Activated CD4-positive, alpha-beta T cell treated with anti-CD3 and anti-CD28 coated beads for 36 hours (primary cell): ENCODE measurements around the gene ZNF512B. TPM values are rescaled to one million over a fixed set of nuclear protein-coding genes. Genes with fewer than 3 reads are reported as not detected.

ENCODE experiments used
- ATAC-seq: fragments of 200-7000 bp; cut with Tn5 transposase; one replicate; pipeline ENCODE4 v1.10.0; 2021; ENCODE audit warnings: mild to moderate bottlenecking, moderate library complexity
- CTCF ChIA-PET: fragments of 350-600 bp; sonication (Branson Sonifier 250); formaldehyde crosslinking; loops from one replicate; lab custom pipeline; 2021; ENCODE audit warnings: antibody characterized with exemption; lab: Charles Lee
- POLR2A ChIA-PET: fragments of 350-600 bp; sonication (Branson Sonifier 250); formaldehyde crosslinking; loops from one replicate; lab custom pipeline; 2021; ENCODE audit warnings: antibody characterized with exemption, inconsistent platforms; lab: Charles Lee
- DNase-seq: peaks from one replicate; pipeline ENCODE4 v3.0.0-alpha.2; 2020
- H3K27ac Mint-ChIP-seq: one replicate; pipeline ENCODE4 v1.8.0; 2021; ENCODE audit warnings: mixed read lengths
- H3K27me3 Mint-ChIP-seq: one replicate; pipeline ENCODE4 v1.8.0; 2021; ENCODE audit warnings: mixed read lengths
- H3K36me3 Mint-ChIP-seq: one replicate; pipeline ENCODE4 v1.8.0; 2021; ENCODE audit warnings: low read depth, mixed read lengths
- H3K4me1 Mint-ChIP-seq: one replicate; pipeline ENCODE4 v1.8.0; 2021; ENCODE audit warnings: mixed read lengths
- H3K4me3 Mint-ChIP-seq: one replicate; pipeline ENCODE4 v1.8.0; 2021; ENCODE audit warnings: mild to moderate bottlenecking, moderate library complexity, mixed read lengths
- H3K9me3 Mint-ChIP-seq: one replicate; pipeline ENCODE4 v1.8.0; 2021; ENCODE audit warnings: low read depth, mixed read lengths
- intact Hi-C, 2 experiments: fragments of 100-400 bp; cut with DNase I in 1 of 2; cut with micrococcal nuclease in 1 of 2; formaldehyde crosslinking; loops; one replicate each; pipeline versions ENCODE4 v1.14.2 to v1.15.1; 2022 to 2024; cut with DNase I, micrococcal nuclease
- total RNA-seq, 2 experiments: library from RNA; stranded (reverse); gene quantifications; one replicate each; pipeline ENCODE4 v1.2.3, GENCODE V29; 2021

ZNF512B gene
- total RNA-seq, 2 experiments from 2014 or later = 12.6 to 13.1 TPM

- DNase-seq = no peak
- Mint-ChIP-seq H3K4me3 (no peak overlapping the region), H3K36me3 (peaks cover 58% of the 10 kb centered on the region), H3K4me1 (no peaks in the 10 kb centered on the region), H3K27me3 (no peaks in the 10 kb centered on the region), H3K9me3 (no peaks in the 10 kb centered on the region), H3K27ac (no peak overlapping the region)
- intact Hi-C loops = no loop called here
- POLR2A ChIA-PET = no interaction called here
- CTCF ChIA-PET = interaction anchor here (0.6 to 0.8 kb wide), 2 partner anchors 35 to 55 kb away, joined by 3 read pairs; no protein-coding TSS in a partner anchor
- ATAC-seq = no peak
These were observed 31.9 kb upstream of the ZNF512B start for GRCh38 chr20:64001607-64002011.

- Mint-ChIP-seq H3K27me3 (no peaks in the 10 kb centered on the region), H3K27ac (no peak overlapping the region), H3K9me3 (no peaks in the 10 kb centered on the region), H3K4me3 (no peak overlapping the region), H3K36me3 (peaks cover 53% of the 10 kb centered on the region), H3K4me1 (no peaks in the 10 kb centered on the region)
- no peak for ATAC-seq
- CTCF ChIA-PET = no interaction called here
- DNase-seq = no peak
- intact Hi-C loops = no loop called here
- POLR2A ChIA-PET = no interaction called here
These were observed 31.2 kb upstream of the ZNF512B start for GRCh38 chr20:64000906-64001305.

GRCh38 chr20:63982937-63983336, 13.2 kb upstream of the ZNF512B start:
- H3K36me3 Mint-ChIP-seq = peaks cover 32% of the 10 kb centered on the region
- ATAC-seq = no peak

GRCh38 chr20:63980806-63981728, 11.3 kb upstream of the ZNF512B start, which contains the start of gene PRPF6:
TSS of gene PRPF6 (plus strand) at chr20:63981132. CDS start at chr20:63981246, 114 bp downstream.
- DNase-seq = peak; percentile 98
- ATAC-seq = peak; percentile 47
- H3K4me3 Mint-ChIP-seq = peak within 1 kb of the TSS; percentile 97
- no peaks in the 10 kb centered on the region for H3K9me3 Mint-ChIP-seq
- H3K27me3 Mint-ChIP-seq = no peaks in the 10 kb centered on the region
- ChIA-PET CTCF (interaction anchor here (0.7 to 2.5 kb wide), 21 partner anchors 10 to 305 kb away, joined by 3 to 32 read pairs (median 3); partner anchors contain the start of genes DNAJC5, OPRL1, RGS19 and TCEA2), POLR2A (interaction anchor here (0.6 to 1.3 kb wide), 5 partner anchors 13 to 354 kb away, joined by 3 to 6 read pairs (median 4); partner anchors contain the start of genes GMEB2 and UCKL1)
- H3K27ac Mint-ChIP-seq = peak within 1 kb of the TSS; percentile 98
- H3K4me1 Mint-ChIP-seq = peaks cover 59% of the 10 kb centered on the region
- peaks cover 45% of the 10 kb centered on the region for H3K36me3 Mint-ChIP-seq
- intact Hi-C loops = loop anchor here (1.0 to 5.0 kb wide), 17 partner anchors 25 to 461 kb away; partner anchors contain the start of genes TPD52L2 (in 2 of the 2), UCKL1 (in 2 of the 2), ARFRP1 (in 1 of the 2) and GMEB2 (in 1 of the 2)

More at GRCh38 chr20:63982937-63983336, 13.2 kb upstream of the ZNF512B start:
- Mint-ChIP-seq H3K4me3 (peak overlapping the region; percentile 97), H3K9me3 (no peaks in the 10 kb centered on the region), H3K4me1 (peaks cover 40% of the 10 kb centered on the region), H3K27me3 (no peaks in the 10 kb centered on the region), H3K27ac (peak overlapping the region; percentile 16)
- no peak for DNase-seq
- CTCF ChIA-PET = interaction anchor here (0.6 to 1.4 kb wide), 5 partner anchors 17 to 438 kb away, joined by 3 to 4 read pairs (median 3); no protein-coding TSS in a partner anchor
- POLR2A ChIA-PET = interaction anchor here (0.6 to 0.7 kb wide), 3 partner anchors 30 to 464 kb away, joined by 3 to 5 read pairs (median 4); no protein-coding TSS in a partner anchor
- intact Hi-C loops = loop anchor here (5.0 kb wide), 2 partner anchors 74 to 274 kb away; partner anchors contain the start of gene PCMTD2 (in 1 of the 2)

GRCh38 chr20:63980317-63980805, 10.6 kb upstream of the ZNF512B start:
- Mint-ChIP-seq H3K4me3 (peak overlapping the region; percentile 97), H3K36me3 (peaks cover 40% of the 10 kb centered on the region), H3K4me1 (peaks cover 61% of the 10 kb centered on the region), H3K27ac (peak overlapping the region; percentile 98), H3K27me3 (no peaks in the 10 kb centered on the region), H3K9me3 (no peaks in the 10 kb centered on the region)
- intact Hi-C loops = loop anchor here (1.0 to 5.0 kb wide), 10 partner anchors 24 to 442 kb away; partner anchors contain the start of genes UCKL1 (in 2 of the 2), ARFRP1 (in 1 of the 2), GMEB2 (in 1 of the 2) and PCMTD2 (in 1 of the 2)
- ATAC-seq (peak; percentile 47), DNase-seq (peak; percentile 70)
- ChIA-PET POLR2A (interaction anchor here (0.6 to 1.3 kb wide), 5 partner anchors 12 to 353 kb away, joined by 3 to 6 read pairs (median 4); partner anchors contain the start of genes GMEB2 and UCKL1), CTCF (interaction anchor here (0.7 to 2.5 kb wide), 17 partner anchors 11 to 305 kb away, joined by 3 to 32 read pairs (median 4); partner anchors contain the start of genes DNAJC5, OPRL1, RGS19 and TCEA2)

GRCh38 chr20:63979557-63980316, 10.0 kb upstream of the ZNF512B start, which contains the start of gene SAMD10:
TSS of gene SAMD10 (minus strand) at chr20:63979642. CDS start at chr20:63979467, 175 bp downstream.
- peaks cover 63% of the 10 kb centered on the region for H3K4me1 Mint-ChIP-seq
- H3K27me3 Mint-ChIP-seq = no peaks in the 10 kb centered on the region
- intact Hi-C loops = loop anchor here (1.0 to 10.0 kb wide), 13 partner anchors 23 to 765 kb away; partner anchors contain the start of genes UCKL1 (in 2 of the 2), ARFRP1 (in 1 of the 2), GMEB2 (in 1 of the 2) and LIME1 (in 1 of the 2)
- ChIA-PET POLR2A (interaction anchor here (0.6 to 1.3 kb wide), 4 partner anchors 11 to 353 kb away, joined by 3 to 9 read pairs (median 4); partner anchors contain the start of gene GMEB2), CTCF (interaction anchor here (0.5 to 2.5 kb wide), 18 partner anchors 12 to 306 kb away, joined by 3 to 32 read pairs (median 4); partner anchors contain the start of genes DNAJC5, TCEA2, TPD52L2 and UCKL1)
- ATAC-seq (peak; percentile 59), DNase-seq (peak; percentile 96)
- H3K27ac Mint-ChIP-seq = peak within 1 kb of the TSS; percentile 98
- peaks cover 39% of the 10 kb centered on the region for H3K36me3 Mint-ChIP-seq
- H3K9me3 Mint-ChIP-seq = no peaks in the 10 kb centered on the region
- peak within 1 kb of the TSS; percentile 97 for H3K4me3 Mint-ChIP-seq

- intact Hi-C loops = loop anchor here (2.0 to 10.0 kb wide), 3 partner anchors 244 to 764 kb away; partner anchors contain the start of genes LIME1 (in 1 of the 2), SLC2A4RG (in 1 of the 2) and YTHDF1 (in 1 of the 2)
These were observed 9.5 kb upstream of the ZNF512B start for GRCh38 chr20:63979229-63979556.

GRCh38 chr20:63978319-63979228, 8.8 kb upstream of the ZNF512B start:
- DNase-seq = peak; percentile 85
- H3K27ac Mint-ChIP-seq = peak overlapping the region; percentile 86
- H3K27me3 Mint-ChIP-seq = no peaks in the 10 kb centered on the region
- peaks cover 39% of the 10 kb centered on the region for H3K36me3 Mint-ChIP-seq
- intact Hi-C loops = loop anchor here (2.0 to 10.0 kb wide), 3 partner anchors 244 to 764 kb away; partner anchors contain the start of genes LIME1 (in 1 of the 2), SLC2A4RG (in 1 of the 2) and YTHDF1 (in 1 of the 2)
- ChIA-PET CTCF (interaction anchor here (0.5 to 2.5 kb wide), 8 partner anchors 12 to 100 kb away, joined by 3 to 32 read pairs (median 4); partner anchors contain the start of genes DNAJC5 and UCKL1), POLR2A (interaction anchor here (0.6 kb wide), 1 partner anchor 41 kb away, joined by 9 read pairs; no protein-coding TSS in a partner anchor)
- no peaks in the 10 kb centered on the region for H3K9me3 Mint-ChIP-seq
- peaks cover 65% of the 10 kb centered on the region for H3K4me1 Mint-ChIP-seq
- H3K4me3 Mint-ChIP-seq = peak overlapping the region; percentile 78
- peak; percentile 11 for ATAC-seq

More at GRCh38 chr20:63979229-63979556, 9.5 kb upstream of the ZNF512B start:
- H3K9me3 Mint-ChIP-seq = no peaks in the 10 kb centered on the region
- peaks cover 37% of the 10 kb centered on the region for H3K36me3 Mint-ChIP-seq
- peaks cover 62% of the 10 kb centered on the region for H3K4me1 Mint-ChIP-seq
- DNase-seq = no peak
- H3K27ac Mint-ChIP-seq = peak overlapping the region; percentile 86
- H3K4me3 Mint-ChIP-seq = peak overlapping the region; percentile 78
- ATAC-seq = no peak
- no peaks in the 10 kb centered on the region for H3K27me3 Mint-ChIP-seq
- CTCF ChIA-PET = interaction anchor here (0.5 to 2.5 kb wide), 9 partner anchors 12 to 142 kb away, joined by 3 to 32 read pairs (median 4); partner anchors contain the start of genes DNAJC5 and UCKL1
- POLR2A ChIA-PET = interaction anchor here (0.6 kb wide), 1 partner anchor 40 kb away, joined by 9 read pairs; no protein-coding TSS in a partner anchor
